GM21447 (cell line): Measurements from ENCODE around the gene IRS2.
A peak's percentile ranks its signal among the peaks of the same experiment; 100 is the strongest.

Experiments used
- ATAC-seq: cut with Tn5 transposase; IDR thresholded peaks from one replicate; pipeline ENCODE4 v1.9.1; 2021; ENCODE audit not compliant: unreplicated experiment

The IRS2 gene

GRCh38 chr13:109807345-109807744 is 21.0 kb upstream of the IRS2 start:
- ATAC-seq: no peak

- ATAC-seq: no peak
Measured at GRCh38 chr13:109804654-109805053, 18.3 kb upstream of the IRS2 start.

- no peak for ATAC-seq
Measured at GRCh38 chr13:109803825-109804224, 17.4 kb upstream of the IRS2 start.

- no peak for ATAC-seq
Measured at GRCh38 chr13:109802936-109803335, 16.6 kb upstream of the IRS2 start.

GRCh38 chr13:109795011-109795410 is 8.6 kb upstream of the IRS2 start:
- ATAC-seq: no peak

- ATAC-seq: no peak
Measured at GRCh38 chr13:109794095-109794494, 7.7 kb upstream of the IRS2 start.

- no peak for ATAC-seq
Measured at GRCh38 chr13:109792416-109793059, 6.2 kb upstream of the IRS2 start.

GRCh38 chr13:109790942-109791605 is 4.7 kb upstream of the IRS2 start:
- no peak for ATAC-seq

GRCh38 chr13:109790086-109790485 is 3.7 kb upstream of the IRS2 start:
- no peak for ATAC-seq

- ATAC-seq: no peak
Measured at GRCh38 chr13:109789262-109789661, 2.9 kb upstream of the IRS2 start.

GRCh38 chr13:109788372-109789111 is 2.2 kb upstream of the IRS2 start:
- ATAC-seq: no peak

GRCh38 chr13:109787135-109787954 is 962 bp upstream of the IRS2 start:
- ATAC-seq: peak; percentile 8

GRCh38 chr13:109785892-109786450 is 412 bp downstream of the IRS2 start:
- ATAC-seq: peak; percentile 9

GRCh38 chr13:109785141-109785891 is 1.1 kb downstream of the IRS2 start:
- no peak for ATAC-seq

- ATAC-seq: no peak
Measured at GRCh38 chr13:109784590-109785140, 1.7 kb downstream of the IRS2 start.

- ATAC-seq: no peak
Measured at GRCh38 chr13:109783815-109784589, 2.4 kb downstream of the IRS2 start.

GRCh38 chr13:109783447-109783814 is 3.0 kb downstream of the IRS2 start:
- ATAC-seq: no peak

GRCh38 chr13:109782823-109783431 is 3.5 kb downstream of the IRS2 start:
- ATAC-seq: no peak
